D721Med (cell line): ENCODE data around the gene TCERG1.

ENCODE experiments used
- DNase-seq: peaks from one replicate; pipeline ENCODE4 v3.0.0; 2011; ENCODE audit warnings: low spot score; ENCODE audit not compliant: insufficient read length
- FAIRE-seq: peaks from 2 replicates; lab custom pipeline; 2011; peaks lifted over from hg19 to GRCh38; lab: Jason Lieb, UNC
- CTCF ChIP-seq: IDR thresholded peaks from 2 replicates; pipeline ENCODE4 v1.5.1; 2012; ENCODE audit warnings: mild to moderate bottlenecking, control low read depth; ENCODE audit not compliant: insufficient read depth; ENCODE audit errors: missing control alignments

Gene TCERG1

GRCh38 chr5:146428658-146429057, 18.5 kb upstream of the TCERG1 start:
- FAIRE-seq: no peak
- TF ChIP-seq CTCF: no peak

GRCh38 chr5:146440353-146440752, 6.8 kb upstream of the TCERG1 start:
- no peak for DNase-seq

More at GRCh38 chr5:146428658-146429057, 18.5 kb upstream of the TCERG1 start:
- DNase-seq: no peak

GRCh38 chr5:146440870-146441495, 6.2 kb upstream of the TCERG1 start:
- no peak for TF ChIP-seq CTCF
- DNase-seq: no peak
- FAIRE-seq: no peak

More at GRCh38 chr5:146440353-146440752, 6.8 kb upstream of the TCERG1 start:
- no peak for TF ChIP-seq CTCF
- FAIRE-seq: no peak

- DNase-seq (no peak), FAIRE-seq (no peak)
- no peak for TF ChIP-seq CTCF
Observed at GRCh38 chr5:146441896-146442295, 5.2 kb upstream of the TCERG1 start.

GRCh38 chr5:146447734-146448380, 724 bp downstream of the TCERG1 start:
- DNase-seq (no peak), FAIRE-seq (no peak)
- TF ChIP-seq CTCF: no peak

- no peak for DNase-seq
- FAIRE-seq: no peak
- TF ChIP-seq CTCF: no peak
Observed at GRCh38 chr5:146448783-146449519, 1.8 kb downstream of the TCERG1 start.
